Measurements from ENCODE around the gene OR2AE1.

Gene OR2AE1, protein sequence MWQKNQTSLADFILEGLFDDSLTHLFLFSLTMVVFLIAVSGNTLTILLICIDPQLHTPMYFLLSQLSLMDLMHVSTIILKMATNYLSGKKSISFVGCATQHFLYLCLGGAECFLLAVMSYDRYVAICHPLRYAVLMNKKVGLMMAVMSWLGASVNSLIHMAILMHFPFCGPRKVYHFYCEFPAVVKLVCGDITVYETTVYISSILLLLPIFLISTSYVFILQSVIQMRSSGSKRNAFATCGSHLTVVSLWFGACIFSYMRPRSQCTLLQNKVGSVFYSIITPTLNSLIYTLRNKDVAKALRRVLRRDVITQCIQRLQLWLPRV

DNA sequence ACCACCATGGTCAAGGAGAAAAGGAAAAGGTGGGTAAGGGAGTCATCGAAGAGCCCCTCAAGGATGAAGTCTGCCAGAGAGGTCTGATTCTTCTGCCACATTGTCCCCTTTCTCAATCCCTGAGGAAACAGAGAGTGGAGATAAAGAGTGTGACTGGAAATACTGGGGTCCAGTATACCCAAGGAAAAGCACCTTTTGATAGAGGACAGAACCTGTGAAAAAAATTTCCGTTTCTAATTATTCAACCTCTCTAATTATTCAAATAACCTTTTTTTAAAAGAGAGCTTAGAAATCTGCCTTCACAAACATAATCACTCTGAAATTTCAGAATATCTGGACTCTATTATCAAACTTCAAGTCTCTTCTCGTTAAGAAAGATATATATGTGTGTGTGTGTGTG is at the start of gene OR2AE1:
OR2AE1 (minus strand) TSS at position 101 of the 400 bp plus-strand sequence; CDS start at position 101, 0 bp downstream.
- TF ChIP-seq, protein P1, sequence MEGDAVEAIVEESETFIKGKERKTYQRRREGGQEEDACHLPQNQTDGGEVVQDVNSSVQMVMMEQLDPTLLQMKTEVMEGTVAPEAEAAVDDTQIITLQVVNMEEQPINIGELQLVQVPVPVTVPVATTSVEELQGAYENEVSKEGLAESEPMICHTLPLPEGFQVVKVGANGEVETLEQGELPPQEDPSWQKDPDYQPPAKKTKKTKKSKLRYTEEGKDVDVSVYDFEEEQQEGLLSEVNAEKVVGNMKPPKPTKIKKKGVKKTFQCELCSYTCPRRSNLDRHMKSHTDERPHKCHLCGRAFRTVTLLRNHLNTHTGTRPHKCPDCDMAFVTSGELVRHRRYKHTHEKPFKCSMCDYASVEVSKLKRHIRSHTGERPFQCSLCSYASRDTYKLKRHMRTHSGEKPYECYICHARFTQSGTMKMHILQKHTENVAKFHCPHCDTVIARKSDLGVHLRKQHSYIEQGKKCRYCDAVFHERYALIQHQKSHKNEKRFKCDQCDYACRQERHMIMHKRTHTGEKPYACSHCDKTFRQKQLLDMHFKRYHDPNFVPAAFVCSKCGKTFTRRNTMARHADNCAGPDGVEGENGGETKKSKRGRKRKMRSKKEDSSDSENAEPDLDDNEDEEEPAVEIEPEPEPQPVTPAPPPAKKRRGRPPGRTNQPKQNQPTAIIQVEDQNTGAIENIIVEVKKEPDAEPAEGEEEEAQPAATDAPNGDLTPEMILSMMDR (IDR thresholded peaks at IDR 0.05; ENCODE audit: low read length): no peak
- no peak for TF ChIP-seq EZH2 (IDR thresholded peaks at IDR 0.05; ENCODE audit: borderline replicate concordance, low read length)
- no peak within 1 kb of the TSS for H3K4me3 ChIP-seq (ENCODE audit: low read depth, low read length, poor library complexity, severe bottlenecking)
- H3K36me3 ChIP-seq (ENCODE audit: insufficient read depth, low read length): no peaks in the 10 kb centered on the region
- H3K79me2 ChIP-seq (ENCODE audit: insufficient read depth, low read length): no peaks in the 10 kb centered on the region
- H3K9me3 ChIP-seq (ENCODE audit: low read length): no peaks in the 10 kb centered on the region
- H3K27ac ChIP-seq (ENCODE audit: low read depth, low read length, poor library complexity, severe bottlenecking): no peak within 1 kb of the TSS
- H3F3A ChIP-seq (ENCODE audit: insufficient read depth, low read length): no peaks in the 10 kb centered on the region
- H3K4me1 ChIP-seq (ENCODE audit: insufficient read depth, low read length, severe bottlenecking): no peaks in the 10 kb centered on the region
- no peak within 1 kb of the TSS for H3K9ac ChIP-seq (ENCODE audit: low read length)
- H3K9me2 ChIP-seq (ENCODE audit: low read depth, low read length): no peaks in the 10 kb centered on the region
- H3K4me2 ChIP-seq (ENCODE audit: low read length): no peak within 1 kb of the TSS
- no peak within 1 kb of the TSS for H2AFZ ChIP-seq (ENCODE audit: low read length)
- H3K27me3 ChIP-seq (ENCODE audit: insufficient read depth, low read length): peaks cover 4% of the 10 kb centered on the region; the same call in 1 of the 2 replicates
- no peaks in the 10 kb centered on the region for H4K20me1 ChIP-seq (ENCODE audit: insufficient read depth, low read length)

DNA sequence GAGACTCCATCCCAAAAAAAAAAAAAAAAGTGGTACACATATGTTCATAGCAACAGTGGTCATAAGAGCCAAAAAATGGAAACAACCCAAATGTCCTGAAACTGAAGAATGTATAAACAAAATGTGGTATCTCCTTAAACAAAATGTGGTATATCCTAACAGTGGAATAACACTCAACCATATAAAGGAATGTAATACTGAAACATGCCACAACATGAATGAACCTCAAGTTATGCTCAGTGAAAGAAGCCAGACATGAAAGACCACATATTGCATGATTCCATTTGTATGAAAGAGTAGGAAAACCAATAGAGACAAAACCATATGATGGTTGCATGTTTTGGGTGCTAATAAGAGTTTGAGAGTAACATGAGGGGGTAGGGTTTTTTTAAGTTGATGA is 49.5 kb upstream of the OR2AE1 start:
- H2AFZ ChIP-seq (ENCODE audit: low read length): no peak overlapping the region
- H3K9ac ChIP-seq (ENCODE audit: low read length): no peak overlapping the region
- H3K27ac ChIP-seq (ENCODE audit: low read depth, low read length, poor library complexity, severe bottlenecking): no peak overlapping the region
- TF ChIP-seq, protein P1 (IDR thresholded peaks at IDR 0.05; ENCODE audit: low read length): no peak
- no peak for TF ChIP-seq EZH2 (IDR thresholded peaks at IDR 0.05; ENCODE audit: borderline replicate concordance, low read length)
- no peaks in the 10 kb centered on the region for H3F3A ChIP-seq (ENCODE audit: insufficient read depth, low read length)
- no peak overlapping the region for H3K4me3 ChIP-seq (ENCODE audit: low read depth, low read length, poor library complexity, severe bottlenecking)
- no peak overlapping the region for H3K4me2 ChIP-seq (ENCODE audit: low read length)
- H3K9me3 ChIP-seq (ENCODE audit: low read length): 0 out of 2 replicates have a peak, but pooled peaks cover 4% of the 10 kb centered on the region
- no peaks in the 10 kb centered on the region for H4K20me1 ChIP-seq (ENCODE audit: insufficient read depth, low read length)
- no peaks in the 10 kb centered on the region for H3K9me2 ChIP-seq (ENCODE audit: low read depth, low read length)
- peaks cover 5% of the 10 kb centered on the region for H3K36me3 ChIP-seq (ENCODE audit: insufficient read depth, low read length)
- no peaks in the 10 kb centered on the region for H3K79me2 ChIP-seq (ENCODE audit: insufficient read depth, low read length)
- no peaks in the 10 kb centered on the region for H3K27me3 ChIP-seq (ENCODE audit: insufficient read depth, low read length)
- H3K4me1 ChIP-seq (ENCODE audit: insufficient read depth, low read length, severe bottlenecking): peaks cover 6% of the 10 kb centered on the region

DNA sequence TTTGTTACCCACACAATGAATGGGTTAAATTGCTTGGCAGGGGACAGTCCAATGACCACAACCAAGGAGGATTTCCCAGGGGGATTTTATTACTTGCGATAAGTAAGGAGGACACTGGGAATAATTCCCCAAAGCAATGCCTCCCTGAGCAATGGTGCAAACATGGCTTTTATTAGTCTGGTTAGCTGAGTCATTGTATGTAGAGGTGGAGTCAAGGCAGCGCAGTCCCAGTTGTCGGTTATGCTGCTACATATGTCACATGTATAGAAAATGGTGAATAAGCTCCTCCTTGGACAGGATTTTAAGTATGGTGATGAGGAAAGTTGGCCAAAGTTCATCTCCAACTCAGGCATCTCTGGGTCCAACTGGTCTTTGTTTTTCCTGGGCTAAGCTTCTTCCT is 46.4 kb upstream of the OR2AE1 start:
- Histone ChIP-seq H3K36me3 (ENCODE audit: insufficient read depth, low read length) (peaks cover 9% of the 10 kb centered on the region), H3F3A (ENCODE audit: insufficient read depth, low read length) (no peaks in the 10 kb centered on the region), H3K27me3 (ENCODE audit: insufficient read depth, low read length) (no peaks in the 10 kb centered on the region), H3K4me2 (ENCODE audit: low read length) (no peak overlapping the region), H3K4me1 (ENCODE audit: insufficient read depth, low read length, severe bottlenecking) (peaks cover 16% of the 10 kb centered on the region), H3K79me2 (ENCODE audit: insufficient read depth, low read length) (peaks cover 10% of the 10 kb centered on the region), H2AFZ (ENCODE audit: low read length) (no peak overlapping the region), H3K9me2 (ENCODE audit: low read depth, low read length) (no peaks in the 10 kb centered on the region), H3K9ac (ENCODE audit: low read length) (no peak overlapping the region), H3K4me3 (ENCODE audit: low read depth, low read length, poor library complexity, severe bottlenecking) (no peak overlapping the region), H3K27ac (ENCODE audit: low read depth, low read length, poor library complexity, severe bottlenecking) (no peak overlapping the region), H3K9me3 (ENCODE audit: low read length) (0 out of 2 replicates have a peak, but pooled peaks cover 4% of the 10 kb centered on the region), H4K20me1 (ENCODE audit: insufficient read depth, low read length) (no peaks in the 10 kb centered on the region)
- no peak for TF ChIP-seq EZH2 (IDR thresholded peaks at IDR 0.05; ENCODE audit: borderline replicate concordance, low read length)
- TF ChIP-seq, protein P1 (IDR thresholded peaks at IDR 0.05; ENCODE audit: low read length): no peak

Data from OCI-LY1 (cell line).